ENCODE measurements around the gene CST9.

DNA sequence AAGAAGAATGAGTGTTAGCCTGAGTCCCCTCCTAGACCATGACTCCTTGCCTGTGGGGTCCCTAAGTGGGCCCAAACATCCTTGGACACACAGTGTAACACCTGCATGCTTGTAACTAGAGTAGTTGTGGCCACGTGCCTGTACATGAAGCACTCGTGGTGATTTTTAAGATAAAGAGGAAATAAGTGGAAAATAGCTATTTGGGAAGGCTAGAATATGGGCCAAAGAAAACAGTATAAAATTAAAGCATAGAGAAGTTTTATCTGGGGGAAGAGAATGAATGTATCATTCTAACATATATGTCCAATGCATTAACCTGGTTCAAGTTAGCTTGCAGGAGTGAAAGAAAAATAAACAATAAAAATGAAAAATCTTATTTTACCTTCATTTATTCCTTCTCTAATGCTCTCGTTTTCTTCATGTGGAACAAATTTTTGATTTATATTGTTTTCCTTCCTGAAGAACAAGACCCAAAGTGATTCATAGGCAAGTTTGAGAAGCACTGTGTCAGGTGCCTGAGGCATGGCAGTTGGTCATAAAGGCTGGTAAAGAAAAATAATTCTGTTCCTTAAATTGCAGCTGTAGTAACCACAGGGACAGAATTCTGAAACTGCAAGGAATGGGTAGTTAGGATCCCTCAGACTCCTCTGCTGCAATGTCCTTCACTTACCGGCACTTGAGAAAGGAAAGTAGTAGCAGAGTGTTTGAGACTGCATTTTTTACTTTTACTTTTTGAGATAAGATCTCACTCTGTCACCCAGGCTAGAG lies 40.6 kb upstream of the CST9 start:
- TF ChIP-seq, protein P1, sequence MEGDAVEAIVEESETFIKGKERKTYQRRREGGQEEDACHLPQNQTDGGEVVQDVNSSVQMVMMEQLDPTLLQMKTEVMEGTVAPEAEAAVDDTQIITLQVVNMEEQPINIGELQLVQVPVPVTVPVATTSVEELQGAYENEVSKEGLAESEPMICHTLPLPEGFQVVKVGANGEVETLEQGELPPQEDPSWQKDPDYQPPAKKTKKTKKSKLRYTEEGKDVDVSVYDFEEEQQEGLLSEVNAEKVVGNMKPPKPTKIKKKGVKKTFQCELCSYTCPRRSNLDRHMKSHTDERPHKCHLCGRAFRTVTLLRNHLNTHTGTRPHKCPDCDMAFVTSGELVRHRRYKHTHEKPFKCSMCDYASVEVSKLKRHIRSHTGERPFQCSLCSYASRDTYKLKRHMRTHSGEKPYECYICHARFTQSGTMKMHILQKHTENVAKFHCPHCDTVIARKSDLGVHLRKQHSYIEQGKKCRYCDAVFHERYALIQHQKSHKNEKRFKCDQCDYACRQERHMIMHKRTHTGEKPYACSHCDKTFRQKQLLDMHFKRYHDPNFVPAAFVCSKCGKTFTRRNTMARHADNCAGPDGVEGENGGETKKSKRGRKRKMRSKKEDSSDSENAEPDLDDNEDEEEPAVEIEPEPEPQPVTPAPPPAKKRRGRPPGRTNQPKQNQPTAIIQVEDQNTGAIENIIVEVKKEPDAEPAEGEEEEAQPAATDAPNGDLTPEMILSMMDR (optimal IDR thresholded peaks at IDR 0.05 in 1 of 3, IDR thresholded peaks at IDR 0.05 in 1 of 3, conservative IDR thresholded peaks at IDR 0.05 in 1 of 3; ENCODE audit: extremely low read depth in 1 of 3, insufficient read depth in 2 of 3, low read length in 3 of 3), result no peak
- TF ChIP-seq EZH2 (IDR thresholded peaks at IDR 0.05; ENCODE audit: low read length), result no peak
